M059J (cell line): ENCODE results near the gene RFX8. TPM values are rescaled to one million over a fixed set of nuclear protein-coding genes. Genes with fewer than 3 reads are reported as not detected.
"Not testable (repeated sequence)": the region's sequence is repeated elsewhere in the genome, so short reads cannot be mapped to it uniquely, and the experiment has no call there.

ENCODE experiments used
- DNase-seq: peaks from one replicate; pipeline ENCODE4 v3.0.0-alpha.2; 2012; ENCODE audit warnings: low read depth
- total RNA-seq: library from RNA; depleted of rRNA; stranded (reverse); fragments of >200 nt; shearing (Covaris generic); gene quantifications from 2 replicates; pipeline ENCODE4 v1.2.3, GENCODE V29; 2014

RFX8 gene
- total RNA-seq, 1 experiment from 2014 or later: not detected

- DNase-seq: peak; percentile 86
Measured at GRCh38 chr2:101442042-101442666, 32.8 kb downstream of the RFX8 start.

DNA sequence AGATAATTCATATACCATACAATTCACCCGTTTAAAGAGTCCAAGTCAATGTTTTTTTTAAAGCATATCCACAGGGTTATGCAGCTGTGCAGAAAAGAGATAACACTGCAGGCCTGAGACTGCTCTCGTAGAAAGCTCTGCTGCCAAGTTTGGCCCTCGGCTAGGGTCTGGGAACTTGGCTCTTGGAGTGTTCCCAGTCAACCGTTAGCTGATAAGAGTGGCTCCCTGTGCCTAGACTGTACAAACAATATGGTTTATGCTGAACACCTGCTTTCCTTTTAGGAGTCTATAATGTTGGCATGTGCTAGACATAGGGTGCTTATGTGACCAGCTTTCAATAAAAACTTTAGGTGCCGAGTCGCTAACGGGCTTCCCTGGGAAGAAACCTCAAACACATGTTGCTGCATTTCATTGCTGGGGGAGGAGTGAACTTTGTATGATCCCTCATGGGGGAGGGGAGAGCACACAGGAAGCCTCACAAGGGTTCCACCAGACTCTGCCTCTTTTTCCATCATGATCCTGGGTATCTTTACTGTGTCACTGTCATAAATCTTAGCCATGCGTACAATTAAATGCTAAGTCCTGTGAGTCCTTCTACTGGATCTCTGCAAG lies 34.7 kb downstream of the RFX8 start:
- DNase-seq: no peak

DNA sequence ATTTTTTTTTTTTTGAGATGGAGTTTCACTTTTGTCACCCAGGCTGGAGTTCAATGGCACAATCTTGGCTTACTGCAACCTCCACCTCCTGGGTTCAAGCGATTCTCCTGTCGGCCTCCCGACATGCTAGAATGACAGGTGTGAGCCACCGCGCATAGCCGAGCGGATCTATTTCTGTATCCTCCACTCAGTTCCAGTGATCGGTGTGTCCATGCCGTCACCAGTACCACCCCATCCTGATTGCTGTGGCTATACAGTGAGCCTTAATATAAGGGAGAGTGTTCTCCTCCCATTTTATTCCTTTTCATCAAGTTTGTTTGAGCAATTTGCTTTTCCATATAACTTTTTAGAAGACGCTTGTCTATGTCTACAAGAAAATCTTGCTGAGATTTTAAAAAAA lies 35.2 kb downstream of the RFX8 start:
- no peak for DNase-seq

DNA sequence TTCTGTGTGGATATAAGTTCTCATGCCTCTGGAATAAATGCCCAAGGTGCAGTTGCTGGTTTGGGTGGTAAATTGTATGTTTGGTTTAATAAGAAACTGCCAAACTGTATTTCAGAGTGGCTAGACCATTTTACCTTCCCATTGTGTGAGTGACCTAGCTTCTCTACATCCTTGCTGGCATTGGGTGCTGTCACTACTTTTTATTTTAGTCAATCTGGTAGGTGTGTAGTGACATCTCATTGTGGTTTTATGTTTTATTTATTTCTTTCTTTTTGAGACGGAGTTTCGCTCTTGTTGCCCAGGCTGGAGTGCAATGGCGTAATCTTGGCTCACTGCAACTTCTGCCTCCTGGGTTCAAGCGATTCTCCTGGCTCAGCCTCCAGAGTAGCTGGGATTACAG lies 36.4 kb downstream of the RFX8 start:
- not testable (repeated sequence) for DNase-seq

- DNase-seq: peak; percentile 22
Measured at GRCh38 chr2:101435001-101435862, 39.7 kb downstream of the RFX8 start.

DNA sequence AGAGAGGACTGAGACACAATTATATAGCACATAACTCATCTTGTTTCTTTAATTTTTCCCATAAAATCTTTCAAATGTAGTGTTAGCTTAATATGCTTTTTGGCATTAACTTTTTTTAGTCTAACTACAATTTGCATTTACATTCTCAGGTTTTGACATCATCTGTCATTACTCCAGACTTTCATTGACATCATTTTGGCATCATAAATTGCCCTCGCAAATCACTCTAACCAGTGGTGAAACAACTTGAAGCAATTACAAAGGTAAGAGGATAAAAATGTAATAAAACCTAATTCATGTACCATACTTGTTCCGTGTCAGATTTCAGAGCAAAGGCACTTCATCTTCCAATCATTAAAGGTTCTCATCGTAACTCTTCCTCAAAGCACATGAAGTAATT lies 41.4 kb downstream of the RFX8 start:
- DNase-seq: no peak

- DNase-seq: peak; percentile 68
Measured at GRCh38 chr2:101432411-101433181, 42.3 kb downstream of the RFX8 start.

GRCh38 chr2:101431486-101431885 lies 43.4 kb downstream of the RFX8 start:
- no peak for DNase-seq

- no peak for DNase-seq
Measured at GRCh38 chr2:101430156-101430555, 44.8 kb downstream of the RFX8 start.

DNA sequence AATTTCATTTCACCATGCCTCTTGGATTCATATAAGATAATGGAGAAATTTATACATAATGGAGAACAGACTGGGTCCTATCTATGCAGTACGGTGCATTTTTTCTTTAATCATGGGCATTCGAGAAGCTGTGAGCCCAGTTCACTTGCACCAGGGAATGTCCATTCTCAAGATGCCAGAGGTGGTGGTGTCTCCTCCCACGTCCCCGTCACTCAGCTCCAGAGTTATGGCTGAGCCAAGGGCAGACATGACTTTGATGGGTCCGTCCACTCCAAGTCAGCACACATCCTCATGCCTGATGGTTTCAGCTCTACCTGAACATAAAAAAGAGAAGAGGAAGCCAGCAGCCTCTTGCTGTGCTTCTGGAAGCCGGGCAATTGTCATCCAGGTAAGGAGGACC lies 45.5 kb downstream of the RFX8 start:
- no peak for DNase-seq

GRCh38 chr2:101428422-101429176 lies 46.3 kb downstream of the RFX8 start:
- no peak for DNase-seq

- no peak for DNase-seq
Measured at GRCh38 chr2:101427743-101428142, 47.2 kb downstream of the RFX8 start.

GRCh38 chr2:101427240-101427639 lies 47.7 kb downstream of the RFX8 start:
- DNase-seq: no peak

DNA sequence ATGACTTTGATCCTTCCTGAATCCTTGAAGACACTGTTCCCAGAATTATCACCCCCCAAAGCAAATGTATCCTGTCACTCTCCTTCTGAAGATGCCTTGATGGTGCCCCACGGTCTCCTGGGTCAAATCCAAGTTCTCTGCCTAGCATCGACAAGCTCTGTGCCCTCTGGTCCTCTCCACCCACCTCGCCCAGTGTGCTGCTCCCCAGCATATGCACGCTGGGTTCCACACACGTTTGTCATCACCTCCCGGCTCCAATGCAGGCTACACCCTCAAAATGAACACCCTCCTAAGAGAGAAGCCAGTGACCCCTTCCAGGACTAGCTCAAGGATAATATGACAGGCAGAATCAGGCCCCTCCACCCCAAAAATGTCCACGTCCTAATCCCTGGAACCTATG lies 48.1 kb downstream of the RFX8 start:
- no peak for DNase-seq

- DNase-seq: no peak
Measured at GRCh38 chr2:101420623-101421022, 54.3 kb downstream of the RFX8 start.

DNA sequence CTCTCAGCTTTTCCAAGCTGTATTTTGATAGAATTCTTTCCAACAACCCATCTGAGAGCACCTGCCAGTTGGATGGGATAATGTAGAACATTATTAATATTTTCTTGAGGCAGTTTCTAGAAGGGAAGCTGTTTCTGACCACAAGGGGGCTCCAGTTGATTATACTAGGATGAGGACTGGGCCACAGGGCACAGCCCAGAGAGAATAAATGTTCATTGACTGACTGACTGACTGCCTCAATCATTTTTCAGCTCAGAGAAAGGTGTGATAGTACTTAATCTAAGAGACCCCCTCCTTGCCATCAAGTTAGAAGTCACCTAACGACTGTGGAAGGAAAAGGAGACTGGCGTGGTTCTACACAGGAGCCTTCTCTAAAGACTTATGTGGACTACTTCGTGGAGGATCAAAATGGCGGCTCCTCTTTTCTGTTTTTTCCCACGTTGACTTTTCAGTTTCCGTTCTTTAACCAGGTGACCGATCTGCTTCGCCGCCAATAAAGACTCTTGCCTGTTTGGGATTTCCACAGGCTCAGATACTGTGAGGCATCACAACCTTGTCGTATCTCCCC lies 55.7 kb downstream of the RFX8 start:
- DNase-seq: peak; percentile 65

GRCh38 chr2:101418460-101419095 lies 56.3 kb downstream of the RFX8 start:
- no peak for DNase-seq

- DNase-seq: no peak
Measured at GRCh38 chr2:101416609-101417008, 58.3 kb downstream of the RFX8 start.

- DNase-seq: no peak
Measured at GRCh38 chr2:101415884-101416283, 59.0 kb downstream of the RFX8 start.

- DNase-seq: no peak
Measured at GRCh38 chr2:101415220-101415619, 59.7 kb downstream of the RFX8 start.
